HL-60 (cell line): ENCODE measurements around the gene NCAPH2.

Experiments used
- CTCF ChIP-seq: IDR thresholded peaks from one replicate; pipeline ENCODE4 v1.5.1; 2011; ENCODE audit warnings: low read length, control low read depth, inconsistent platforms; ENCODE audit not compliant: insufficient read depth
- SPI1 ChIP-seq: IDR thresholded peaks from 2 replicates; pipeline ENCODE4 v1.6.1; 2012; ENCODE audit warnings: low read depth, mild to moderate bottlenecking, borderline replicate concordance

GRCh38 chr22:50483556-50483955 is 24.5 kb upstream of the NCAPH2 start:
- TF ChIP-seq CTCF, result no peak
- no peak for TF ChIP-seq SPI1
